Measurements from ENCODE around the gene ALOX15.

DNA sequence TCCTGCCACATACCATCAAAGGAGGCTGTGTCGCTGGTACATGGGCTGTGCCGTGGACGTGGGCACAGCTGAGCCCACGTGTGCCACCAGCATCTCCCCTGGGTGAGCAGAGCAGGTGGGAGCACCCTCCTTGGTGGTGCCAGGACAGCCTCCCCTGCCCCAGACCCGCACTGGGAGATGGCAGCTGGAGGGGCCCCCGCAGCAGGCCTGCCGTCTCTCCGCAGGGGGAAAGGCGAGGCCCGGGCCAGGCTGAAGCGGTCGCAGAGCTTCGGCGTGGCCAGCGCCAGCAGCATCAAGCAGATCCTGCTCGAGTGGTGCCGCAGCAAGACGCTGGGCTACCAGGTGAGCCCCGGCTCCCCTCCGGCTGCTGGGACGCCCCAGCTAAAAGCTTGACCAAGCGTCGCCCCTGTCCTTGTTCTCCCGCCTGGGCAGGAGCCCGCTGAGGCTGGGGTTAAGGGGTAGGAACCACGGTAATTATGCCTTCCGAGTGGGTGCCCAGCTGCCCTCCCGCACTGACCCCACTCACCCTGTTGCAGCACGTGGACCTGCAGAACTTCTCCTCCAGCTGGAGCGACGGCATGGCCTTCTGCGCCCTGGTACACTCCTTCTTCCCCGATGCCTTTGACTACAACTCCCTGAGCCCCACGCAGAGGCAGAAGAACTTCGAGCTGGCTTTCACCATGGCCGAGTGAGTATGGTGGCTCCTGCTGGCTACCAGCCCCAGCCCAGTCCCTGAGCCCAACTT is 44.7 kb downstream of the ALOX15 start:
- TF ChIP-seq, protein P1, sequence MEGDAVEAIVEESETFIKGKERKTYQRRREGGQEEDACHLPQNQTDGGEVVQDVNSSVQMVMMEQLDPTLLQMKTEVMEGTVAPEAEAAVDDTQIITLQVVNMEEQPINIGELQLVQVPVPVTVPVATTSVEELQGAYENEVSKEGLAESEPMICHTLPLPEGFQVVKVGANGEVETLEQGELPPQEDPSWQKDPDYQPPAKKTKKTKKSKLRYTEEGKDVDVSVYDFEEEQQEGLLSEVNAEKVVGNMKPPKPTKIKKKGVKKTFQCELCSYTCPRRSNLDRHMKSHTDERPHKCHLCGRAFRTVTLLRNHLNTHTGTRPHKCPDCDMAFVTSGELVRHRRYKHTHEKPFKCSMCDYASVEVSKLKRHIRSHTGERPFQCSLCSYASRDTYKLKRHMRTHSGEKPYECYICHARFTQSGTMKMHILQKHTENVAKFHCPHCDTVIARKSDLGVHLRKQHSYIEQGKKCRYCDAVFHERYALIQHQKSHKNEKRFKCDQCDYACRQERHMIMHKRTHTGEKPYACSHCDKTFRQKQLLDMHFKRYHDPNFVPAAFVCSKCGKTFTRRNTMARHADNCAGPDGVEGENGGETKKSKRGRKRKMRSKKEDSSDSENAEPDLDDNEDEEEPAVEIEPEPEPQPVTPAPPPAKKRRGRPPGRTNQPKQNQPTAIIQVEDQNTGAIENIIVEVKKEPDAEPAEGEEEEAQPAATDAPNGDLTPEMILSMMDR (IDR thresholded peaks at IDR 0.05), result no peak
- TF ChIP-seq EP300 (IDR thresholded peaks at IDR 0.05), result no peak
